ENCODE data around the gene EYA4. TPM values are rescaled to one million over a fixed set of nuclear protein-coding genes. Genes with fewer than 3 reads are reported as not detected.

The EYA4 gene, protein sequence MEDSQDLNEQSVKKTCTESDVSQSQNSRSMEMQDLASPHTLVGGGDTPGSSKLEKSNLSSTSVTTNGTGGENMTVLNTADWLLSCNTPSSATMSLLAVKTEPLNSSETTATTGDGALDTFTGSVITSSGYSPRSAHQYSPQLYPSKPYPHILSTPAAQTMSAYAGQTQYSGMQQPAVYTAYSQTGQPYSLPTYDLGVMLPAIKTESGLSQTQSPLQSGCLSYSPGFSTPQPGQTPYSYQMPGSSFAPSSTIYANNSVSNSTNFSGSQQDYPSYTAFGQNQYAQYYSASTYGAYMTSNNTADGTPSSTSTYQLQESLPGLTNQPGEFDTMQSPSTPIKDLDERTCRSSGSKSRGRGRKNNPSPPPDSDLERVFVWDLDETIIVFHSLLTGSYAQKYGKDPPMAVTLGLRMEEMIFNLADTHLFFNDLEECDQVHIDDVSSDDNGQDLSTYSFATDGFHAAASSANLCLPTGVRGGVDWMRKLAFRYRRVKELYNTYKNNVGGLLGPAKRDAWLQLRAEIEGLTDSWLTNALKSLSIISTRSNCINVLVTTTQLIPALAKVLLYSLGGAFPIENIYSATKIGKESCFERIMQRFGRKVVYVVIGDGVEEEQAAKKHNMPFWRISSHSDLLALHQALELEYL
- not detected for total RNA-seq

DNA sequence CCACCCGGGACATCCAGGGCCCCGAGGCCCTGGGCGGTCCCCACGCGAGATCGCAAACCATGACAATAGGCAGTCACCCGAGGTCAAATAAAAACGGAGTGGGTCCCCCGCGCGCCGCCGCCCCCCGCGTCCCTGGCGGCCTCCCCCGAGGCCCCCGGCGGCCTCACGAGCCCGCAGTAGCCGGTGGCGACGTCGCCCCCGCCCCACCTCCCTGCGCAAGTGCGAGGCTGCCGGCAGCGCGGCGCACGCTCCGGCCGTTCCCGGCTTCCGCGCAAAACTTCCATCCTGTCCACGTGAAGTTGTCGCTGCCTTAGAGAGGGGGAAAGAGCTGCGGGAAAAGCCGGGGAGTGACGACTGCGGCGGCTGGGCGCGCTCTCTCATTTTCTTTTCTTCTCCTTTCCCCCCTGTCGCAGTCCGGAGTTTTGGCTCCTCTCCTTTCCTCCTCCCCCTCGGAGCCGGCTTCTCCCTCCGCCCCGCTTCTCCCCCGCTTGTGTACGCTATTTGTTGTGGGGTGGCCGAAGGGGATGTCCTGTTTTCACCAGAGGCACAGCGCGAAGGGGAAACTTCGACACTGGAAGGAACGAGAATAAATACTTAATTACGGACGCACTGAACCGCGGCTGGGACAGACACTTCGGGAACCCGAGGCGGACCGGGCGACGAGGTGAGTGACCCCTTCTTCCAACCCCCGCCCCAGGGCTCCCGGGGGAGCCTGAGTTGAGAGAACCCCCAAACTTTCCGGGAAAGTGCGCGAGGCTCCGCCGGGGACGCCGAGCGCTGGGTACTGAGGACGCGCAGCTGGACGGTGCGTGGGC is at the start of gene EYA4:
EYA4 (plus strand) TSS at position 272 of the 815 bp plus-strand sequence. CDS start 33,424 bp downstream, outside the sequence.
- ChIA-PET POLR2A (no interaction called here), CTCF (no interaction called here)

DNA sequence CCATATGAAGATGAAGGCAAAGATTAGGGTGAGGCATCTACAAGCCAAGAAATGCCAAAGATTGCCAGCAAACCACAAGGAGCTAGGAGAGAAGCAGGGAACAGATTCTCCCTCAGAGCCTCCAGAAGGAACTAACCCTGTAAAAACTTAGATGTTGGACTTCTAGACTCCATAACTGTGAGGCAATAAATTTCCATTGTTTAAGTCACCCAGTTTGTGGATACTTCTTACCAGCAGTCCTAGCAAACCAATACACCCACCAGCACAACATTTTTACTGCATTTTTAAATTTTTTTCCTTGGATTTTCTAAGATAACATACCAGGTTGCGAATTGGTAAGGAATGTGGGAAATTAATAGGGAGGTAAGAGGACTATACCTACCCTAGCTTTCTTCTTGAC is 47.8 kb upstream of the EYA4 start:
- POLR2A ChIA-PET = no interaction called here
- CTCF ChIA-PET = no interaction called here

DNA sequence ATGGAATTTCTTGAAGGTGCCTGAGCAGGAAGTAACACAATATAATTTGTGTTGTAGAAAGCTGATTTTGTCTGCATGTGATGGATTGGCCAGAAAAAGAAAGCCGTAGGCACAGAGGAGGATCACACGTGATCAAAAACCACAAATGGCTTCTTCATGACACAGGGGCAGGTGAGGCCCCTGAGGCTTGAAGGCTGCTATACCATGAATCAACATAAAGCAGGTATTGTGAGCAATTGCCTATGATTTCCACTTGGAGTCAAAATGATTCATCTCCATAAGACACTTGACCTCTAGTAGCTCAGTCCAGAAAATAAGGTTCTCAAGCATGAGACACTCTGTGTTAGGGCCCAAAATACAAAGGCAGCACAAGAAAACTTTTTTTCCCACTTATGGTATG is 42.4 kb upstream of the EYA4 start:
- CTCF ChIA-PET = no interaction called here
- POLR2A ChIA-PET = no interaction called here

DNA sequence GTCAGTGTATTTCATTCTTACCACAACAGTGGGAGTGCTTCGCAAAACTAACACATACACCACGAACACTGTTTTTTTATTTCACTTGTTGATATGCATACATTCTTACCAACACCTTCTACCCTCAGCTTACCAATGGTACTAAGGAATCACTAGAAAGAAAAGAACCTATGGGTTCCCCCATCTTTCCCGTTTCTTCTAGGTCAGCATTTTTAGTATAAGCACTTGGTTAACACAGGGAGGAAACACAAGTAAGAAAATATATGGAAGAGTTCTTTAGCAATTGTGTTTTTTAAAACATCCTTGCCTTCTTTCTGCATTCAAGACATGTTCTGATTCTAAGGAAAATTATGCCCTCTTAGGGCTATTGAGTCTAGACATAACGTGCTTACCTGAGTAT is 39.9 kb upstream of the EYA4 start:
- POLR2A ChIA-PET = no interaction called here

DNA sequence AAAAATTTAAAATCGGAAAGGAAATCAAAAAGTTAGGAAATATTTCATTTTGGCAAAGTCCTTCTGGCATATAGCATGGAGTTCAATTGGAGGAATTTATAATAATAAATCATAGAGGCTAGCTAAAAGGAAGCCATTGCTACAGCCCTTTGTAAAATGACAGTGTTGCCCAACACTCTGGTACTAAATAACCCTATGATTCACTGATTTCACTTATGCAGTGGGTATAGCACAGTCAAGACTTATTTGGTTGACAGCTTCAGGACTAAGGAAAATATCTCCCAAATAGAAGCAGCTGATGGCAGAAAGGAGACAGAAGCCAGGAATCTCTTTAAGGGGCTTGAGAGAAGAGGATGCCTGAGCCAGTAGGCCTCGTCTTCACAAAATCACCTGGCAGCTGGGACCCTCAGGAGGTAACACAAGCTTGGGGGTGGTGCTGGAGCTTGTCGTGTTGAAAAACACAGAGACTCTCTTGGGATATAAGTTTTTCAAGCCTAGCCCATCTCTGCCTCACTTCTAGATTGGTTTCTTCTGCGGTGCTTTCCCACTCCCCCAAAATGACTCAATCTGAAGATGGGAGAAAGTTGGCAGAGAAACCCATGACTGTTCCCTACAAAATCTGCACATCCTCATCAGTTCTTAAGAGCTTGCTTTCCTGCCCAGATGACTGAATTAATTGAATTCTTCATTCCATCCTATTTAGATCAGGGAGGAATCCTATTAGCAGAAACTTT is 38.4 kb upstream of the EYA4 start:
- POLR2A ChIA-PET = no interaction called here
- CTCF ChIA-PET = no interaction called here

More for the DNA sequence above, 39.9 kb upstream of the EYA4 start:
- CTCF ChIA-PET = no interaction called here

DNA sequence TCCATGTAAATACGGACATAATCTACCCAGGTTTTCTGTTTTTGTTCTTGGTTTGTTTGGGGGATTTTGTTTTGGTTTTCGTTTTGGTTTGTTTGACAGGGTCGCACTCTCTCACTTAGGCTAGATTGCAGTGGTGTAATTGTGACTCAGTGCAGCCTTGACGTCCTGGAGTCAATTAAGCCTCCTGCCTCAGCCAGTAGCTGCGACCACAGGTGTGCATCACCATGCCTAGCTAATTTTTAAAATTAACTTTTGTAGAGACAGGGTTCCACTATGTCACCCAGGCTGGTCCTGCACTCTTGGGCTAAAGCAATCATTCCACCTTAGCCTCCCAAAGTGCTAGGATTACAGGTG is 37.8 kb upstream of the EYA4 start:
- ChIA-PET CTCF (no interaction called here), POLR2A (no interaction called here)

DNA sequence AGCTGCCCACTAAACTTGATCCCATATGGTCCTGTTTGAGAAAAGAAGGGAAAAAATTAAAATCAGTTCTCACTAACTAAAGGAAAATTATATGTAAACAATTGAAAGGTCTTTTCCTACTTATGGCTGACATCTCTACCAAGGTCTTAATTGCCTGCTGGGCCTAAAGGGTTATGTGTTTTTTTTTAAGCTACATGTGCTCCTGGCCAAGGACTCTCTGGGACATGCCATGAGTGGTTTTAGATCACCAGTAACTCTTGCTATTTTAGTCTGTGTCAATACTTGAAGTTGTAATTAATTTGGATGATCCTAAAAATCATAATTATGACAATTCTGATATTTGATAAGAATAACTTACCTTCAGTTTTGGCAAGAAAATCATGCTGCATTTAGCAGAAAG is 35.9 kb upstream of the EYA4 start:
- CTCF ChIA-PET = no interaction called here
- POLR2A ChIA-PET = no interaction called here

DNA sequence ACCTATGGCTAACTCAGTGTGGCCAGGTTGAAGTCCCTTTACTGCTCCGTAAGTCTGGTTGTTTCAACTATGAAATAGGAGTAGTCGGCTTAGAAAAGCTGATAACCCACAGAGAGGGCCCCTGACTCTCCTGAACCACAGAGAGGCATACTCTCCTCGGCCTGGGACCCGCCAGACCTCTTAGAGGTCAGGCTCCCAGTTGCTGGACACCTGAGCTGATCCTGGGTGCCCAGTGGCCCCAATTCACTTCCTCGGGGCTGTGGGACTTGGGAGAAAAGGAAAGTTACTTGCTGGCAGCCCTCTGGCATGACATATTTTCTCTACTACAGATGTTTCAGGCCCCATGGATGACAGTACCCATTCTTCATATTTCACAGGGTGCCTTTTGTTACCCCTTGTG is 34.2 kb upstream of the EYA4 start:
- ChIA-PET POLR2A (no interaction called here), CTCF (no interaction called here)

DNA sequence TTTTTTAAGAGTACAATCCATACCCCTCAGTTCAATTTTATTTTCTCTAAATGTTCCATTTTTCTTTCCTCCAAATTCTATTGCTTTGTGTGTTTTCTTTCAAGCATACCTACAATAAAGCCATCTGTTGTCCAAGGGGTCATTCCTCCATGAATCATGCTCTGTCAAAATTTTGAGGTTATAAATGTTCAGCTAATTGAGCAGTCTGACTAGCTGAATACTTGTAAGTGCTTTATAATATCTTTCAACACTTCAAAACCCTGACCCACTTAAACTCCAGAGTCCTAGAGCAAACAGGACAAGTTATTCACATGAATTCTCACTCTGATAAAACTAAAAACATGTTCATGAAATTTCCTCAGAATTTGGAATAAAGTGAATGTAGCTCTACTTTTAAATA is 33.4 kb upstream of the EYA4 start:
- CTCF ChIA-PET = no interaction called here
- POLR2A ChIA-PET = no interaction called here

DNA sequence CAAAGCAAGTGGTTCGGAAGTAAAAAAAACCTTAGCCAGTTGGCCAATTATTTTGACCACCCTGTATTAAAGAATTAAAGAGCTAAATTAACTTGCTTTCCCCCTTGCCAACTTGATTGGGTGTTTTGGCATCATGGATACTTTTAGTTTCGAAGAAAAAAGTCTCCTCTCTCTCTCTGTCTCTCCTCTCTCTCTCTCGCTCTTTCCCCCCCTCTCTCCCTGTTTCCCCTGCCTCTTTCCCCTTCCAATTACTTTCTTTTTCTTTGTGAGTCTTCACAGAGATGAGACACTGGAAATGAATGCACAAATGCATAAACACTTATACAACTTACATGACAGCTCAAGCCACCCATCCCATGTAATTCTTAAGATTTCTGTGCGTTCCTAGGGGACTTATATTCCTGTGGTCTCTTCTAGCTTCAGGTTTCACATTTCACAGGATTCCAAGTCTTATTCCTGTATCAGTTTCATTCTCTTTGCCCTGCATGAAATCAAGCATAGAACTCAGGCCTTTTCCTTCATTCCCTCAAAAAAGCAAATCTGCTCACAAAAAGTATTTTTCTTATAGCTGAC is 32.9 kb upstream of the EYA4 start:
- CTCF ChIA-PET = no interaction called here
- POLR2A ChIA-PET = no interaction called here

DNA sequence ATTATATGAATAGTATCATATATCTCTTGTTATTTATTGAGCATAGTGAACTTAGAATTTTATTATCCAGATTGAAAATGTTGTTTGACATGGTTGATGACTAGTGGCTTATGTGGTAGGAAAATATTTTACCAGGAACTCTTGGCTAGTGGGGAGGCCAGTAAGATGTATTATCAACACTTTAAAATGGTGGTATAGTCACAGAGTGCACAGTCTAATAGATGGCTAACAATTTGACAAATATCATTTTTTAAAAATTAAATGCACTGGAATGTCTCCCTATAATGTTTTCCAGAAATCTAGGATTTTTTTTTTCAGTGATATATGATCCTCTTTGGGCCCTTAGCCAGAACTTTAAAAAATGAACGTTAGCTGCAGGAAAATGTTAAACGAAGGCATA is 26.9 kb upstream of the EYA4 start:
- ChIA-PET POLR2A (no interaction called here), CTCF (no interaction called here)

DNA sequence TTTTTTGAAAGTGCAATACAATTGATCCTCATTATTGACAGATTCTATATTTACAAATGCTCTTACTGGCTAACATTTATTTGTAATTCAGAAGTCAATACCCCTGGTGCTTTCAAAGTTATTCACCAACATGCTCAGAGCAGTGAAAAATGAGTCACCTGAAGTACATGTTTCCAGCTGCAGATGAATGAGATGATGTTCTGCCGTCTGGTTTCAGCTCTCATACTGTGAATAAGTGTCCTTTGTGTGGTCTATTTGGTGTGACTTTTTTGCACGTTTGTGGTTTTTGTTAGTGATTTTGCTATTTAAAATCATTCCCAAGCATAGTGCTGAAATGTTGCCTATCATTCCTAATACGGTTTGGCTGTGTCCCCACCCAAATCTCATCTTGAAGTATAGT is 22.3 kb upstream of the EYA4 start:
- ChIA-PET POLR2A (no interaction called here), CTCF (no interaction called here)

DNA sequence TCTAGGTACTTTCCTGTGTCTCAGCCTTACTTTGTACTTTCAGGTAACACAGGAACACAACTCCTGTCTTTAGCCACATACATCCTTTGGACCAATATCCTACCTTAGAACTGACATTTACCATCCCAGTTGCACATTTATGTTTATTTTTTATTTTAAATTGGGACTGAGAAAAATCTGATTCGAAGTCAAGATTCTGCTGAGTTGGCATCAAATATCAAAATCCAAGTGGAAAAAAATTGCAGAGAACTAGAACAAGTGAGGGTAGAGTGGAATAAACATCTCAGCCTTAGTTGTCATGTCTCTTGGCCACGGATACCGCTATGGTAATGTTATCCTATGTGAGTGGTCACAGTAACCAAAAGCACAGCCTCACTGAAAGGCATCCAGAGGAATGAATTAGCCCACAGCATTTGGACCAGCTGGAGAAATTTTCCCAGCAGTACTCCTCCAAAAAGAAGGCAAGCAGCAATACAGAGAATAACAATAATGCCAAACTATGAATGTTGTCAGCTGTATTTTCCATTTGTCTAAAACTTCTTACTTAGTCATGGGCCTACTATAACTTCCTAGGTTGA is 17.6 kb upstream of the EYA4 start:
- CTCF ChIA-PET = no interaction called here
- POLR2A ChIA-PET = no interaction called here

DNA sequence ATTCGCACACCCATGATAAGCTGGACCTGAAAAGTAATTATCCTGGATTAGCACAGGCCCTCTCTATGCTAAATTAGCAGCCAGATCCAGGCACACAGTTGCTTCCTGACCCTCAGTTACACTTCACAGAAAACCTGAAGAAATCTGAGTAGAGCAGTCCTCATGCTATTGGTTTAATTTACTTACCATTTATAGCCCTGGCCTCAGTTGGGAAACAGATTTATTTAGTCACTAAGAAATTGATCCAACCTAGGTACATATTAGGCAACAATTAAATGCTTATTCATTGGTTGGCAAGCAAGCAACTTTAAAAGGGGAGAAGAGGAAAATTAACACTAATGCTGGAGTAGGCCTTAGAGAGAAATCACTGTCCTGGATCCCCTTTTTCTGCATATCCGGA is 15.6 kb upstream of the EYA4 start:
- ChIA-PET CTCF (no interaction called here), POLR2A (no interaction called here)

DNA sequence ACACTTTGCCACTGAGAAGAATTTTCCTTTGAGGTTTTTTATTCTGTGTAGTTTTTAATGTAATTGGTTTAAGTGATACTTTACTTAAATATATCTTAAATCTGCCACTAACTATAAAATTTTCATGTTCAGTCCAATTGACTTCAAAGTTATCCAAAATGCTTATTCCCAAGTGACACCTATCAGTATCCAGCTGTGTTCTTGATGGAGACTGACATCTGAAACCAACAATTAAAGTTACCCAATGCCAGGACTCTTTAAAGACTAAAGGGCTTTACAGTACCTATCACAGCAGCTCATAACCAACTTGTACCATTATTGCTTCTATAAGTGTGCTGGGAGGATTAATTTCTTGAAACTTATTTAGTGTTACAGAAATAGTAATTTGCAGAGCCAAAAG is 13.8 kb upstream of the EYA4 start:
- ChIA-PET CTCF (no interaction called here), POLR2A (no interaction called here)

DNA sequence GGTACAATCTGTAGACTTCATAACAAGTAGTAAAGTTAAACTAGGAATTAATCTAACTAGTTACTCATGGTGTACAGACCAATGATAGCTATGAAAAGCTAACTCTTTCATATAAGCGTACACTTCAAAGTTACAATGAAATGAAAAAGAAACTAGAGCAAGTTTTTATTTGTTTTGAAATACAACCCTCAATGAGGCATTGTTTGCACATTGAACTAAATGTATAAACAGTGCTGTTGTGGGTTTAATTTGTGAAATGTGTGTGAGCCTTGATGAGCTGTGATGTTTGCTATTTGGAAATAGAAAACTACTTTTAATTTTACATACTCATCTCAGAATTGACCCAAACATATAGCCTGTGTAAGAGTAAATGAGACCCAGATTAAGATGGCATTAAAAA is 11.1 kb upstream of the EYA4 start:
- POLR2A ChIA-PET = no interaction called here
- CTCF ChIA-PET = no interaction called here

DNA sequence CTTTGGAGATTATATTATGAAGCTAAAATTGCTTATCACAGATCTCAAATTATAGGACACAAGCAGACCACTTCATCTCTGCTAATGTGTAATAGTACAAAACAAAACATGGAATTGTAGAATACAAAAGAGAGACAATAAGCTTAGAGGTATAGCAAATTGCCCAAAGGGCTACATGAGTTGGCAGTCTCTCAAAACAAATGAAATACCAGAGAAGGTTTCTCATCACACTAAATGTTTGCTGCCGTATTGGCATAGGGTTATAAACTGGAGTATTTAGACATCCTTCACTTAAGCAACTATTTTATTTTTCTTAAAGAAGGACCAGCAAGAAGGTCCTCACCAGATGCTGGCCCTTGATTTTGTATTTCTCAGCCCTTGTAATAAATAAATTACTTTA is 5.9 kb upstream of the EYA4 start:
- POLR2A ChIA-PET = no interaction called here
- CTCF ChIA-PET = no interaction called here

DNA sequence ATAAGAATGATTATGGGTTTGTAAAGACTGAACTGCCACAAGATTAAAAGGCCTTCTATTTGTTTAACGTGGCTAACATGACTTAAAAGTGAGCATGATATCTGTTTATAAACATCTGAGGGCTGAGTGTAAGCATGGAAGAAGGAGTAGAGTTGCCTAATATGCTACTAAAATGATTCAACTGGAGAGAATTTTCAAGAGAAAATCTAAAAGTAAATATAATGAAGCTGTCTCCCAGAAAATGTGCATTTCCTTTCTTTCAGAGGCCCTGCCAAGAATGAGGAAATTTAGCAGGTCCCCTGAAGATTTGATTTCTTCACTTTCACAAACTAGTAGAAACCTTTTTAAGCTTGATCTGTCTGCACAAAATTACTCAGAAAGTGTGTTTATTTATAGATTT is 4.2 kb upstream of the EYA4 start:
- POLR2A ChIA-PET = no interaction called here
- CTCF ChIA-PET = no interaction called here

DNA sequence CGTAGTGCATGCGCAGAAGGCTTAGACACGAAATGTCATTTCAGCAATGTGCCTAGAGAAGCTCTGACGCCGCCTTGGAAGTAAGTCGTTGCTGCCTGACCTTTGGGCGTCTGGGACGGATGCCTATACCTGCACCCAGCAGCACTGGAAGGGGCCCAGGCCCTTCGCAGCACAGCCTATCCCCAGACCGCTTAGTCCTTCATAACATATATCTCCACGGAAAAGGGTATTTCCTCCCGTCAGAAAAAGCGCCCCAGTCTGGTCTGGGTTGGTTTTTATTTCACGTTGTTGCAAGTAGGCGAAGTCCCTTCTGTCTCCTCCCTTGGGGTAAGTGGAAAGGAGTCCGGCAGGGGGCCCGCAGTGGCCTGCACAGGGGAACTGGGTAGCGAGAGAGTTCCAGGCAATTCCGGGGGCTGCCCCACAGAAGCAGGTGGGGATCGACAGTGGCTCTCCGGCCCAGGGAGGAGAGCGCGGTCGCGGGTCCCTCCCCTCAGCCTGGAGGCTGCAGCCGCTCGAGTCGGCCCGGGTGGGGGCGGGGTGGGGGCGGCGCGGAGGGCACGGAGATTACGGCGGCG is 559 bp upstream of the EYA4 start:
- POLR2A ChIA-PET = no interaction called here
- CTCF ChIA-PET = no interaction called here
